Activated naive CD4-positive, alpha-beta T cell treated with anti-CD3 and anti-CD28 coated beads, Interleukin-2, amount 10 ng/mL, durations not matched to agents 7 days and 5 days (primary cell): ENCODE data around the gene RCCD1.

Experiments
- CTCF ChIA-PET: fragments of 350-600 bp; sonication (Branson Sonifier 250); formaldehyde crosslinking; loops from one replicate; lab custom pipeline; 2021; ENCODE audit warnings: antibody characterized with exemption; lab: Charles Lee
- DNase-seq: peaks from one replicate; pipeline ENCODE4 v3.0.0-alpha.2; 2020
- H3K27ac Mint-ChIP-seq: one replicate; pipeline ENCODE4 v1.8.0; 2021; ENCODE audit warnings: mild to moderate bottlenecking, moderate library complexity, mixed read lengths
- H3K27me3 Mint-ChIP-seq: one replicate; pipeline ENCODE4 v1.8.0; 2021; ENCODE audit warnings: mild to moderate bottlenecking, mixed read lengths
- H3K36me3 Mint-ChIP-seq: one replicate; pipeline ENCODE4 v1.8.0; 2021; ENCODE audit warnings: mixed read lengths
- H3K4me1 Mint-ChIP-seq: one replicate; pipeline ENCODE4 v1.8.0; 2021; ENCODE audit warnings: mixed read lengths
- H3K4me3 Mint-ChIP-seq: one replicate; pipeline ENCODE4 v1.8.0; 2021; ENCODE audit warnings: mild to moderate bottlenecking, moderate library complexity, mixed read lengths
- H3K9me3 Mint-ChIP-seq: one replicate; pipeline ENCODE4 v1.8.0; 2021; ENCODE audit warnings: mixed read lengths

RCCD1 gene

GRCh38 chr15:90956274-90957030 lies 1.8 kb downstream of the RCCD1 start:
- Mint-ChIP-seq H3K9me3 (no peaks in the 10 kb centered on the region), H3K36me3 (peaks cover 45% of the 10 kb centered on the region), H3K27me3 (no peaks in the 10 kb centered on the region), H3K4me1 (peaks cover 27% of the 10 kb centered on the region), H3K27ac (peak overlapping the region; percentile 96), H3K4me3 (peak overlapping the region; percentile 85)
- DNase-seq, result peak; percentile 79
- CTCF ChIA-PET, result interaction anchor here (0.5 to 6.9 kb wide), 23 partner anchors 10 to 315 kb away, joined by 3 to 77 read pairs (median 5); partner anchors contain the start of genes HDDC3, UNC45A and VPS33B

GRCh38 chr15:90957031-90957790 lies 2.5 kb downstream of the RCCD1 start:
- Mint-ChIP-seq H3K4me3 (peak overlapping the region; percentile 85), H3K4me1 (peaks cover 27% of the 10 kb centered on the region), H3K27me3 (no peaks in the 10 kb centered on the region), H3K27ac (peak overlapping the region; percentile 67), H3K9me3 (no peaks in the 10 kb centered on the region), H3K36me3 (peaks cover 45% of the 10 kb centered on the region)
- no peak for DNase-seq
- CTCF ChIA-PET, result interaction anchor here (0.7 to 6.9 kb wide), 22 partner anchors 9 to 319 kb away, joined by 3 to 77 read pairs (median 6); partner anchors contain the start of genes HDDC3, MAN2A2, UNC45A and VPS33B

GRCh38 chr15:90957791-90958190 lies 3.1 kb downstream of the RCCD1 start:
- Mint-ChIP-seq H3K4me3 (peak overlapping the region; percentile 68), H3K9me3 (no peaks in the 10 kb centered on the region), H3K36me3 (peaks cover 46% of the 10 kb centered on the region), H3K27ac (peak overlapping the region; percentile 67), H3K4me1 (peaks cover 27% of the 10 kb centered on the region), H3K27me3 (no peaks in the 10 kb centered on the region)
- no peak for DNase-seq
- CTCF ChIA-PET, result interaction anchor here (0.7 to 6.9 kb wide), 12 partner anchors 10 to 320 kb away, joined by 3 to 77 read pairs (median 6); partner anchors contain the start of genes HDDC3, MAN2A2, UNC45A and VPS33B

- no peak overlapping the region for H3K4me3 Mint-ChIP-seq
- CTCF ChIA-PET, result interaction anchor here (2.5 to 5.5 kb wide), 3 partner anchors 9 to 90 kb away, joined by 9 to 44 read pairs (median 31); no protein-coding TSS in a partner anchor
- no peaks in the 10 kb centered on the region for H3K27me3 Mint-ChIP-seq
- peaks cover 42% of the 10 kb centered on the region for H3K36me3 Mint-ChIP-seq
- H3K9me3 Mint-ChIP-seq, result no peaks in the 10 kb centered on the region
- no peak overlapping the region for H3K27ac Mint-ChIP-seq
- H3K4me1 Mint-ChIP-seq, result peaks cover 20% of the 10 kb centered on the region
- no peak for DNase-seq
These were observed 4.4 kb downstream of the RCCD1 start for GRCh38 chr15:90959028-90959595.

GRCh38 chr15:90959894-90960293 lies 5.2 kb downstream of the RCCD1 start:
- CTCF ChIA-PET, result interaction anchor here (1.1 to 5.5 kb wide), 2 partner anchors 89 to 90 kb away, joined by 6 to 44 read pairs; no protein-coding TSS in a partner anchor
- H3K27me3 Mint-ChIP-seq, result no peaks in the 10 kb centered on the region
- peaks cover 40% of the 10 kb centered on the region for H3K36me3 Mint-ChIP-seq
- no peak overlapping the region for H3K4me3 Mint-ChIP-seq
- no peak for DNase-seq
- H3K27ac Mint-ChIP-seq, result peak overlapping the region; percentile 76
- H3K9me3 Mint-ChIP-seq, result no peaks in the 10 kb centered on the region
- peaks cover 16% of the 10 kb centered on the region for H3K4me1 Mint-ChIP-seq

GRCh38 chr15:90960298-90961091 lies 5.8 kb downstream of the RCCD1 start:
- DNase-seq, result no peak
- Mint-ChIP-seq H3K27ac (no peak overlapping the region), H3K27me3 (no peaks in the 10 kb centered on the region), H3K4me1 (peaks cover 16% of the 10 kb centered on the region), H3K9me3 (no peaks in the 10 kb centered on the region), H3K4me3 (no peak overlapping the region), H3K36me3 (peaks cover 43% of the 10 kb centered on the region)
- CTCF ChIA-PET, result interaction anchor here (1.1 to 1.3 kb wide), 2 partner anchors 28 to 89 kb away, joined by 6 to 8 read pairs; partner anchors contain the start of gene HDDC3

GRCh38 chr15:90962021-90962420 lies 7.3 kb downstream of the RCCD1 start:
- Mint-ChIP-seq H3K4me3 (no peak overlapping the region), H3K27ac (peak overlapping the region; percentile 40), H3K36me3 (peaks cover 51% of the 10 kb centered on the region), H3K27me3 (no peaks in the 10 kb centered on the region), H3K9me3 (no peaks in the 10 kb centered on the region), H3K4me1 (peaks cover 5% of the 10 kb centered on the region)
- CTCF ChIA-PET, result no interaction called here
- DNase-seq, result no peak

- CTCF ChIA-PET, result interaction anchor here (1.4 kb wide), 1 partner anchor 10 kb away, joined by 8 read pairs; no protein-coding TSS in a partner anchor
- no peak for DNase-seq
- Mint-ChIP-seq H3K27me3 (no peaks in the 10 kb centered on the region), H3K9me3 (no peaks in the 10 kb centered on the region), H3K36me3 (peaks cover 66% of the 10 kb centered on the region), H3K4me1 (no peaks in the 10 kb centered on the region), H3K4me3 (no peak overlapping the region), H3K27ac (no peak overlapping the region)
These were observed 11.6 kb downstream of the RCCD1 start for GRCh38 chr15:90966262-90966661.

GRCh38 chr15:90967206-90967605 lies 12.5 kb downstream of the RCCD1 start:
- CTCF ChIA-PET, result interaction anchor here (1.9 kb wide), 1 partner anchor 9 kb away, joined by 9 read pairs; no protein-coding TSS in a partner anchor
- DNase-seq, result no peak
- Mint-ChIP-seq H3K27me3 (no peaks in the 10 kb centered on the region), H3K36me3 (peaks cover 58% of the 10 kb centered on the region), H3K9me3 (no peaks in the 10 kb centered on the region), H3K27ac (no peak overlapping the region), H3K4me1 (no peaks in the 10 kb centered on the region), H3K4me3 (no peak overlapping the region)

- H3K9me3 Mint-ChIP-seq, result no peaks in the 10 kb centered on the region
- H3K36me3 Mint-ChIP-seq, result peaks cover 57% of the 10 kb centered on the region
- H3K27me3 Mint-ChIP-seq, result no peaks in the 10 kb centered on the region
- CTCF ChIA-PET, result interaction anchor here (1.9 kb wide), 1 partner anchor 10 kb away, joined by 9 read pairs; no protein-coding TSS in a partner anchor
- H3K27ac Mint-ChIP-seq, result peak overlapping the region; percentile 42
- DNase-seq, result no peak
- no peaks in the 10 kb centered on the region for H3K4me1 Mint-ChIP-seq
- H3K4me3 Mint-ChIP-seq, result no peak overlapping the region
These were observed 13.8 kb downstream of the RCCD1 start for GRCh38 chr15:90968434-90968833.

- Mint-ChIP-seq H3K27me3 (no peaks in the 10 kb centered on the region), H3K4me1 (no peaks in the 10 kb centered on the region), H3K27ac (no peak overlapping the region), H3K36me3 (peaks cover 70% of the 10 kb centered on the region), H3K9me3 (no peaks in the 10 kb centered on the region), H3K4me3 (no peak overlapping the region)
- DNase-seq, result no peak
- CTCF ChIA-PET, result interaction anchor here (0.6 kb wide), 1 partner anchor 20 kb away, joined by 3 read pairs; no protein-coding TSS in a partner anchor
These were observed 15.6 kb downstream of the RCCD1 start for GRCh38 chr15:90970274-90970673.

- no peak overlapping the region for H3K4me3 Mint-ChIP-seq
- no peaks in the 10 kb centered on the region for H3K9me3 Mint-ChIP-seq
- no peak overlapping the region for H3K27ac Mint-ChIP-seq
- no peak for DNase-seq
- H3K4me1 Mint-ChIP-seq, result no peaks in the 10 kb centered on the region
- H3K27me3 Mint-ChIP-seq, result no peaks in the 10 kb centered on the region
- CTCF ChIA-PET, result interaction anchor here (1.3 kb wide), 1 partner anchor 40 kb away, joined by 4 read pairs; the partner anchor contains the start of gene HDDC3
- H3K36me3 Mint-ChIP-seq, result peaks cover 71% of the 10 kb centered on the region
These were observed 17.4 kb downstream of the RCCD1 start for GRCh38 chr15:90972133-90972532.

- DNase-seq, result no peak
- Mint-ChIP-seq H3K27me3 (no peaks in the 10 kb centered on the region), H3K27ac (no peak overlapping the region), H3K36me3 (peaks cover 65% of the 10 kb centered on the region), H3K4me1 (no peaks in the 10 kb centered on the region), H3K9me3 (no peaks in the 10 kb centered on the region), H3K4me3 (no peak overlapping the region)
- CTCF ChIA-PET, result no interaction called here
These were observed 19.5 kb downstream of the RCCD1 start for GRCh38 chr15:90974216-90974615.
